NCI-H345 treated with DMSO at 0.1 percent for 48 hours (cell line): Measurements from ENCODE around the gene KCND1.
"Not testable (repeated sequence)": the region's sequence is repeated elsewhere in the genome, so short reads cannot be mapped to it uniquely, and the experiment has no call there.

ENCODE experiments used
- DNase-seq: peaks from one replicate; lab custom pipeline; 2025; ENCODE audit not compliant: unreplicated experiment; lab: John Stamatoyannopoulos, UW

KCND1 gene

DNA sequence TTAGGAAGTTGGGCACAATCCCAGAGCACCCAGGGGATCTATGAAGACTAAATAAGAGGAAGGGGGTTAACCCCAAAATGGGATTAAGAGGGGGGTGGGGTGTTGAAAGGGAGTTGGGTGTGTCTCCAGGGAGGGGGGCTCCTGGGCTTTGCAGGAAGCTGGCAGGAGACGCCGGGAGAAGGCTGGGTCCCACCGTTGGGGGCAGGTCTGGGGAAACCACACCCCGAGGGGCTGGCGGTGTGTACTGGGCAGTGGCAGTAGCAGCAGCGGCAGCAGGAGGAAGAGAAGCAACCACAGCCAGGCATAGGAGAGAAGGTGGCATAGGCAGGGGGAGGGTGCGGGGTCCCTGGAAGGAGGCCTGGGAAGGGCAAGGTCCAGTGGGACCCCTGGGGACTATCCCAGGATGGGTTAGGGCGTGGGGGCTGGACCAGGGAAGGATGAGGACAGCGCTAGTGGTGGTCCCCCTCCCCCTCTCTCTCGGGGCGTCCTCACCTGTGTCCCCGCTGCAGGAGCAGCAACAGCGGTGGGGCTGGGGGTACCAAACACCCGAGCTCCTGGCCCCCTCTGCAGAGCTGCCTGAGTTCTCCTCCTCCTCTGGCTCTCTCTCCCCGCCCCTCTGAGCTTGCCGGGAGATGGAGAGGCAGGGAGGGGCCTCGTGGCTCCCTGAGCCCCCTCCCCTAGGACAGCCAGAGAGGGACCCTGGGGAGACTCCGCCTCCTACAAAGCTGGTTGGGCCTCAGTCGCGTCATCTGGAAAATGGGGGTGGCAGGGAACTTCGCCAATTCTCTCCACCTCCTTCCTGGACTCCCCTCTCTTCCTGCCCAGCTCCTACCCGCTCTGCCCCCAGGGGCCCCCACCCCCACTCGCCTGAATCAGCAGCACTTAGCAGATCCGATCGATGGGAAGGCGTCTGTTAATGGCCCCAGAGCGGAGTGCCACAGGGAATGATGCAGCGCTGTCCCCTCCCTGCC is at the start of gene KCND1:
Gene KCND1 (minus strand): TSS at position 596 of the 971 bp plus-strand sequence. CDS start 1,573 bp downstream, outside the sequence.
- no peak for DNase-seq

DNA sequence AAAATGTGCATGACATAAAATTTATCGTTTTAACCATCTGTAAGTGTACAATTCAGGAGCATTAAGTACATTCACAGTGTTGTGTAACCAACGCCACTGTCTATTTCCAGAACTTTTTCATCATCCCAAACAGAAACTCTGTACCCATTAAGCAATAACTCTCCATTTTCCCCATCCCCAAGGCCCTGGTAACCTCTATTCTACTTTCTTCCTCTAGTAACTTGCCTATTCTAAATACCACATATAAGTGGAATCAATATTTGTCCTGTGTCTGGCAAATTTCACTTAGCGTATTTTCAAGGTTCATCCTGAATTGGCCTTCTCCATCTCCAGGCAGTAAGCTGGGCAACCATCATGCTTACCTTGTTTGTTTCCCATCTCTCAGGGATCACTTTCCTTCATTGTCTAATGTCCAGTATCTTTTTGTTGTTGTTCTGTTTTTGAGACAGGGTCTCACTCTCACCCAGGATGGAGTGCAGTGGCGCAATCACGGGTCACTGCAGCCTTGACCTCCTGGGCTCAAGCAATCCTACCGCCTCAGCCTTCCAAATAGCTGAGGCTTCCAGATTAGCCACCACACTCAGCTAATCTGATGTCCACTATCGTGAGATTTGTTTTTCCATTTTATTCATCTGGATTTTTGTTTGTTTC is 48.1 kb upstream of the KCND1 start:
- no peak for DNase-seq

GRCh38 chrX:49019050-49019449 is 47.4 kb upstream of the KCND1 start:
- no peak for DNase-seq

DNA sequence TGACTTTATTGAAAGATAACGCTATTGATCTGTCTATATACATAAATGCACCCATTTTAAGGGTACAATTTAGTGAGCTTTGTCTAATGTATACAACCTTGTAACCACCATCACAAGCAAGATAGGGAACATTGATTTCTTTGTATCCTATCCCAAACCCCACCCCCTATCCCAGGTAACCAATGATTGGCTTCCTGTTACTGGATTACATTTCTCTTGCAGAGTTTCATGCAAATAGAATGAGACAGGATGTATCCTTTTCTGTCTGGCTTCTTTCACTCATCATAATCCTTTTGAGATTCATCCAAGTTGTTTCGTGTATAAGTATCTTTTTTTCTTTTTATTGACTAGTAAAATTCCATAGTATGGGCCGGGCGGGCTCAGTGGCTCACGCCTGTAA is 32.1 kb upstream of the KCND1 start:
- DNase-seq = no peak

DNA sequence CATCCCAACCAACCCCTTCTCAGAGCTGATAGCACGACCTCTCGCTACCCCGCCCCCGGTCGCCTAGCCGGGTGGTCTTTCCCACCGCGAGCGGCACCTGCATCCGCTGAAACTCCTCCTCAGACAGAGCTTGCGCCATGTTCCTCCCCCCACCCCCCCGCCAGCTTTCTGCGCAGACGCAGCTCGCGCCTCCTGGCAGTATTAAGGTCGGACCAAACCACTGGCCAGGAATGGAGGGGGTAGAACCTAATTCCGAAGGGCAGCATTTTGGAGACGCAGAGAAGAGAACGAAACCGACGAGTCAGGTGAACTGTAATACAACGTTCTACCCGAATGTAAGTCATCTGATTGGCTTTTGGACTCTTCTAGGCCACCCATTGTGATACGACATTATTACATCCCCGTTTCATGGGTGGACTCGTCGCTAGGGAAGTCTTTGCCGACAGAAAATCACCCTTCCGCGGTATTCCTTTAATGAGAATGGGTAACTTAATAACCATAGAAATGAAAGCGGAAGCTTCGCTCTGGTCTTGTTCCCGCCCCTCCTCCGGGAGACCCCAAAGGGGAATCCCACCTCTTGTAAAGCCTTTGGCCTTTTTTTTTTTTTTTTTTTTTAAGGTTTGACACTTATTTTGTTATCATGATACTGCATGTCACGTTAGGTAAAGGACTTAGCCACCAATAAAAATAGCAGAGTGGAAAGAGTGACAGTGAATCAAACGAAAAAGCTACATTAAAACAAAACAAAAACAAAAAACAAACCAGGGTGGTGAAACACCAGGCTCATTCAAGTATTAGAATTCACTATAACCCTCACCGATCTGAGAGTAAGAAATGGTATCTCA is 30.7 kb upstream of the KCND1 start, which contains the start of gene GRIPAP1:
Gene GRIPAP1 (minus strand): TSS at position 174 of the 845 bp plus-strand sequence. CDS start 35 bp downstream, at position 139.
- DNase-seq = peak; percentile 39

GRCh38 chrX:49001521-49002090 is 30.0 kb upstream of the KCND1 start:
- DNase-seq = no peak

GRCh38 chrX:49000636-49001035 is 29.0 kb upstream of the KCND1 start:
- DNase-seq = no peak

DNA sequence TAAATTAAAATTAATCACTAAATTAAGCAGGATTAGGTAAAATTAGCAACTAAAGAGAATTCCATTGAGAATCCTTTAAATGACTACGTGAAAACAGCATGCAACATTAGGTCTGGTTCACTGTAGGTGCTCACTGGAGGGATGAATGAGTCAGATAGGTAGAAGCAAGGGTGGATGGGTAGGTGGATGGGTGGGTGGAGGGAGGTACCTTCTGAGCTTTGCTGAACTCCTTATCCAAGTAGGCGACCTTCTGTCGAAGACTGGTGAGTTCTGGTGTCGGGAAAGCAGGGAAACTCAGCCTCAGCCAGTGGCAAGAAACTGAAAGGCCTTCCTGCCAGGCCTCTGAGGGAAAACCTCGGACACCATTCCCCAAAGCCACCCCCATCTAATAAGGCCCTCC is 27.4 kb upstream of the KCND1 start:
- no peak for DNase-seq

DNA sequence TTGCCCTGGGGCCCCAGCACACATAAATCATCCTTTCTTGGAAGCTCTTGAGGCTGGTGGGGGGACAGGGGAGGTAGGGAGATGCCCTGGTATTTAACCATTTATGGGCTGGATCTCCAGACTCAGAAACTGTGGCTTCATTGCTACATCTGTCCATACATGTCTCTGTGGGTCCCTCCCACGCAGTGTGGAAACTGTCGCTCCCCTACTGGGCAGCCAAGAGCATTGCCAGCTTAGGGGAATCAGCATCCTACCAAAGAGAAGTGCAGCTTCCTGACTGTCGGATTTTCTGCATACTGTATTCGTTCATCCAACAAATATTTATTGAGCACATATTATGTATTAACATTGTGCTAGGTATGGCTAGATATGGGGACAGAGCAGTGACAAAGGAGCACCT is 26.7 kb upstream of the KCND1 start:
- DNase-seq = no peak

GRCh38 chrX:48997865-48998264 is 26.2 kb upstream of the KCND1 start:
- no peak for DNase-seq

DNA sequence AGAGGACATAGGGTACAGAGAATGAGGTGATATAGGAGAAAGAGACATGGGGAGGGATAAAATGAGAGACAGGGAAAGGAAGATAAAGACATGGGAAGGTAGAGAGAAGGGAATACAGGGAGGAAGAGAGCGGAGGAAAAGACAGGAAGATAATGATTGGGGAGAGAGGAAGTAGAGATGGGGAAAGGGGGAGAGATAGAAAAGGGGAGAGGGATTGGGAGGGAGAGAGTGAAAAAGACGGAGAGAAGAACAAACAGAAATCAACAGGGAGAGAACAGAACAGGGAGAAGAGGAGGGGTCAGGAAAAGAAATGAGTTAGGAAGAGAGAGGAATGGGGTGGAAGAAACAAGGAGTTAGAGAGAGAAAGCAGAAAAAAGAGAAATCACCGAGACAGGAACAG is 25.8 kb upstream of the KCND1 start:
- DNase-seq = no peak

DNA sequence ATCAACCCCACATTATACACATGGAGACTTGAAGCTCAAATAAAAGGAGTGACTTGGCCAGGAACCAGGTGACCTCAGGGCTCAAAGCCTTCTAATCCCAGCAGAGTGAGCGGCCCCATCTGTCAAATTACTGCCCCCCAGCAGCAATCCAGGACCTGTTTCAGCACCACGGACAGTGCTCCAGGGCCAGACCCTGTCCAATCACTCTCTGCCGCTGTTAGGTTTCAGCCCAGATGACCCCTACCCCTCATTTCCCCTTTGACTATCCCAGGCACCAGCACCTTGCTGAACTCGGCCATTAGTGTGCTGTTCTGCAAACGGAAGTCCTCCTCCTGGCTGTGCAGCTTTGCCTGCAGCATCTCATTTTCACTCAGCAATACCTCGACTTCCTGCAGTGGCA is 25.3 kb upstream of the KCND1 start:
- no peak for DNase-seq

DNA sequence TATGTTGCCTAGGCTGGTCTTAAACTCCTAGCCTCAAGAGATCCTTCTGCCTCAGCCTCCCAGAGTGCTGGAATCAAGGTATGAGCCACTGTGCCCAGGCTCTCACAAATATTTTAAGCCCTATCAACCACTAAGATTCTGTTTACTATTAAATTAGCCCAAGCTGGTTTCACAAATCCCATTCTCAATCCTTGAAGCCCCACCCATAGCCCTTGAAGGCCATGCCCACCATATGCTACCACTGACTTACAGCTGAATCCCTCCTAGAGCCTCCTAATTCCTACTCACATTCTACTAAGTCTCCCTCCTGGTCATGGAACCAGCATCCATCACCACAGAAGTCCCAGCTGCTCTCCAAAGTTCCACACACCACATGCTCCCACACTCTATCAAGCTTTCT is 20.7 kb upstream of the KCND1 start:
- DNase-seq = no peak

DNA sequence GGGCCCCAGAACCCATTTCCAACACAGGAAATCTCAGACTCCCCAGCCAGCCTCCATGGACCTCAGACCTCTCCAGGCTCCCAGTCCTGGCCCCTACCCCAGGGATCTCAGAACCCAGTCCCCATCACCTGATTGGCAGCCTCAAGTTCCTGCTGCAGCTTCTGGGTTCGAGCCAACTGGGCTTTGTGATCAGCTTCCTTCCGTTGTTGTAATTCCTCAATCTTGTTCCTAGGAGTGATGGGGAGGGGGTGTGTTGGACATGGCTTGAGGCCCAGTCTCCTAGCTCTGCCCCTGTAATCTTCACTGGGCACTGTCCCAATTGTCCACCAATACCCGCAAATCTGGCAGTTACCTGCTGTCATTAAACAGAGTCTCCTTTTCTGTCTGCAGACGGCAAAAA is 17.8 kb upstream of the KCND1 start:
- DNase-seq = no peak

DNA sequence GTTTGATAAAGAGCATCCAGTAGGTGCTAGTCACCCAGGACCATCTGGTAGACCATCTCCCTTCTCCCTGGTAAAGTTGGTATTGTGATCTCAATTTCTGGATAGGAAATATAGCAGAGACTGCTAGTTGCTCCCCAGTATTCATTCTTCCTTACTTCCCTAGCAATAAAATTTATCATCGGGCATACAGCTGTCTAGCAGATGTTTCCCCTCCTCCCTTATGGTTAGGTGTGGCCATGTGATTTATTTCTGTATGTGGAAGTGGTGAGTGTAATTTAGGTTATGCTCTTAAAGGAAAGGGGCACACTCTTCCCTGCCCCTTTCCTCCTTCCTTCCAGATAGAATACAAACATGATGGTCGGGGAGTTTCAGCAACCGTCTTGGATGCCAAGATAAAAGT is 12.3 kb upstream of the KCND1 start:
- no peak for DNase-seq

- DNase-seq = no peak
Measured at GRCh38 chrX:48983081-48983480, 11.4 kb upstream of the KCND1 start.

DNA sequence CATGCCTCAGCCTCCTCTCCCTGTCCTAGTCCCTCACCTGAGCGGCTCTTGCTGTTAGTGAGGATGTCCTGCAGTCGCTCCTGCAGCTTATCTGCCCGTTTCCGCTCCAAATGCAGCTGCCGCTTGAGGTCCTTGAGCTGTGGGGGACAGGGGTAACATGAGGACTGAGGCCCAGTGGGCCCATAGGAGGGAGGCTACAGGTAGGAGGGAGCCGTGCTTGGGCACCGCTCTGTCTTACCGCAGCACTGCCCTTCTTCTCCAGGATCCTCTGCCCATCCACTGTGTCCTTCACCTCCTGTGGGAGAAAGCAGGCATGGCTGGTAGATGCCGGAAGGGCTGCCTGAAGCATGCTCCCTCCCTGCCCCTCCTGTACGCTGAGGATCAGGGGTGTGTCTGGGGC is 9.5 kb upstream of the KCND1 start:
- no peak for DNase-seq

- not testable (repeated sequence) for DNase-seq
Measured at GRCh38 chrX:48980341-48980740, 8.7 kb upstream of the KCND1 start.

DNA sequence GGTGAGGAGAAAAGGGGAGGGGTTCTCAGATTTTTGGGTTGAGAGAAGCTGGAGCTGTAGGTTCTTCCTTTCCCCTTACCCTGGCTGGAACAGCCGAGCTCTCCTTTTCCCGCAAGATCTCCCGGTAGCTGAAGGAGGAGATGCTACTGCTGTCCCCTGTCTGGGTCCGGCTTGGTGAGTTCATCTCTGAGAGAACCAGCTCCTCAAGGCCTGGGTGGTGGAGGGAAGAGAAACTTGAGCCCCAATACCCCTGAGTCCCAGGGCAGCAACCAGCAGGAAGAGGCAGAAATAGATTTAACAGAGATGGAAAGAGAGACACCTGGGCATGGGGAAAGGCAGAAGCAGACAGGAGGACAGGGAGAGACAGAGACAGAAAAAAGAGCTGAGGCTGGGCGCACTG is 6.6 kb upstream of the KCND1 start:
- no peak for DNase-seq

DNA sequence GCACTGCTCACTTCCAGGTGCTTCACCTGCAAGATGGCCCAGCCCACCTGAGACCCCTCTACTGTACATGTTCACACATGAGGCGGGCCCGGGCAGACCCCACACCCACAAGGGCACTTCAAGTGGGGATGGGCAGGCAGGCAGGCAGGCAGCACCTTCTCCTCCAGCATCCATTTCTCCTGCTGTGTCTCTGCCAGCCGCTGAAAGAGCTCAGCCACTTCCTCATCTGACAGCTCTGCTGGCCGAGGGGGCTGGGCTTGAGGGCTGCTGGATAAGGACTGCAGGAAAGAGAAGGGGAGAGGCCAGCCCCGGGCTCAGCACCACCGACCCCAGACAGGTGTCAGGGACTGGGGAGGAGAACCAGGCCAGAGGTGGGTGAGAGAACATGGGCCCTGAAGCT is 4.4 kb upstream of the KCND1 start:
- no peak for DNase-seq

GRCh38 chrX:48975541-48975940 is 3.9 kb upstream of the KCND1 start:
- no peak for DNase-seq
